HG02852 (cell line): ENCODE measurements around the gene DCC.
A peak's percentile ranks its signal among the peaks of the same experiment; 100 is the strongest.

Experiments used
- ATAC-seq: cut with Tn5 transposase; IDR thresholded peaks from one replicate; pipeline ENCODE4 v1.9.1; 2021; ENCODE audit warnings: mild to moderate bottlenecking, moderate library complexity; ENCODE audit not compliant: unreplicated experiment

DCC gene

DNA sequence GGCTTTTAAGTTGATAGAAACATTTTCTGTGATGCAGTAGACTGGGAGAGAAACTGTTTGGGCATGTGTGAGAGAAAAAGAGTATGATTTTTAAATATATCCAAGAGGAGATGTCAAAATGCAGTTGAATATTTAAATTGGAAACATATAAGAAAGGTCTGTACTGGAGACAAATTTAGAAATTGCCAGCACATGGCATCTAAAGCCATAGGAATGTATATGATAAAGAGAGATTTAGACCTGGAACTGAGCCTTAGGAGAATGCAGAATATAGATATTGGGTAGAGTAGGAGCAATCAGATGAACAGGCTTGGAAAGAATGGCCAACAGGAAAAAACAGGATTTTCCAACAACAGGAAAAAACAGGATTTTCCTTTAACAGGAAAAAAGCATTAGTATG is 1203.7 kb downstream of the DCC start:
- no peak for ATAC-seq

DNA sequence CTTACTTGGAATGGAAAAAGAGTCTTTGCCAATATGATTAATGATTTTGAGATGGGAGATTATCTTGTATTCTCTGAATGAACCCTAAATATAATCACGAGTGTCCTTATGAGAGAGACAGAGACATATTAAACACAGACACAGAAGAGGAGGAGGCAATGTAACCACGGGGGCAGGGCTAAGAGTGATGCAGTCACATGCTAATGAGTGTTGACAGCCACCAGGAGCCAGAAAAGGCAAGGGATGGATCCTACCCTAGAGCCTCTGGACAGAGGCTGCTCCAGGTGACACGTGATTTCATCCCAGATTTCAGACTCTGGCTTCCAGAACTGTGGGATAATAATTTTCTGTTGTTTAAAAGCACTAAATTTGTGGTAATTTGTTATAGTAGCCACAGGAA is 1204.9 kb downstream of the DCC start:
- ATAC-seq: no peak

DNA sequence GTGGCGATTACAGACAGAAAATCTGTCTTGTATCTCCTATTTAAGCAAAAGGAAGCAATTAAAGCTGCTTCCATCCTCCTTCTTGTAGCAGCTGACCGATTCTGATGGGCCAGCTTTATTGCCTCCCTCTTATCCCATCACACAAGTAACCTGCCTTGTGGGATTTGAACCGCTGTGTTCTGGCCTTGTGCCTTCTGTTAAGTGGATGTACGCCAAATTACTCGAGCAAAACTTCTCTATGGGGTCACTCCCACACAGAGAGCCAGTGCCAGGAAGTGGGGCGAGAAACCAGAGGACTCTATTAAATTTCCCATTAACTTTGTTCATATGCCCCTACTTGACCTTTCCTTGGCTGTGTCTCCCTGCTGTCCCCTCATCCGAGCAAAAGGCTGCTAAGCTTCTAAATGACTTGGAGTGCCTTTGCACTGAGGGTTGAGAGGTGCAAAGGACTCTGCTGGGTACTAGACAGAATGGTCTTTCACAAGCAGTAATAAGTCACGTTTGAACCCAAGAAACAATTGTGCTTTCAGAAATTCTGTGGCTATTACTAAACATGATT is 1212.0 kb downstream of the DCC start:
- no peak for ATAC-seq

DNA sequence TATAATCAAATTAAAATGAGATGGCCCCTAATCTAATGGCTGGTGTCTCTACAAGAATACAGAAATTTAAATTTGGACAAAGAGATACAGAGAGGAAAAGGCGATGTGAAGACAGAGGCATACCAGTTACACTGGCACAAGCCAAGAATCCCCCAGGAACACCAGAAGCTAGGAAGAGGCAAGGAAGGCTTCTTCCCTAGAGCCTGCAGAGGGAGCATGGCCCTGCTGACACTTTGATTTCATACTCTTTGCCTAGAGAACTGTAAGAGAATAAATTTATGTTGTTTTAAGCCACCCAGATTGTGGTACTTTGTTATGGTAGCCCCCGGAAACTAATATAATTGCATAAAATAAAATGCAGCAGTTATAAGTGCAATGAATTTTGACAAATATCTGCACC is 1213.0 kb downstream of the DCC start:
- no peak for ATAC-seq

DNA sequence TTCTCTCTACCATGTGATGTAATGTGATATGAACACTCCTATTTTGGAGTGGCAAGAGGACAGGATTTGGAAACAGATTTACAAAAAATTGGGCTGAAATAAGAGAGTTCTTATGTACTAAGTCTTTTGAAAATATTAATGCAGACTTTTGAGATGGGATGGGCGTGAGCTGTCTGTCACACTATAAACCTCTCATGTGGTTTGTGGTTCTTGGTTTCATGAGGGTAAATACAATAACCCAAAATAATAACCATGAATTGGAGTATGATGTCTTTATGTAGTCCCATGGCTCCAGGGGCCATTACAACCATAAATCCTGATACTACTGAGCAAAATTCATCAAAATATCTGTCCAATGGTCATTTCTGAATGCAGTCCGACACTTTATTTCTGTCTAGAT is 1216.5 kb downstream of the DCC start:
- no peak for ATAC-seq

DNA sequence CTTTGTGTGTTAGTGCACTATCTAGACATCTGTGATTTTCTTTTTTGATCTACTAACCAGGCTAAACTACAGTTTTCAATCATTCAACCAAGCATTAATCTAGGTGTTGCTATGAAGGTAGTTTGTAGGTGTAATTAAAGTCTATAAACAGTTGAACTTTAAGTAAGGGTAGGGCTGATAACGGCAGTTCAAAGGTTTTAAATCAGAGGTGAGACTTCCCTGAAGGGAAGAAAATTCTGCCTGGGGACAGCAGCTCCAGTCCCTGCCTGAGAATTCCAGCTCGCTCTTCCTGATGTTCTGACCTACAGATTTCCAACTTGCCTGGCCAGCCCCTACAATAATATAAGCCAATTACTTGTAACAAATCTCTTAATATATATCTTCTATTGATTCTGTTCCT is 1220.5 kb downstream of the DCC start:
- ATAC-seq: no peak

DNA sequence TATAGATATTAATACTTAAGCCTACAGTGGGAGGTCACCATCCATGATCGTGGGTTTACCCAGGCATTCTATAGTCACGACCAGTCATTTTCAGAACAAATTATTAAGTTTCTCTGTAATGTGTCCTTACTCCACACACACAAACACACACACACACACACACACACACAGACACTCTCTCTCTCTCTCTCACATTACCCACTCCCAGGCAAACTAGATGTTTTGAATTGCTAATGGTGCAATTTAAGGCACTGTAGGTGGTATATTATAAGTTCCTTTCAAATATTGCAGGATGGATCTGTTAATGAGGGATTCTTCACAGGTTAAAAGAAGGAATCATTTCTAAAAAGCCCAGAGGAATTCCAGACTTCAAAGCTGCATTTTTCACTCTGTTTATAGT is 1226.6 kb downstream of the DCC start:
- no peak for ATAC-seq

DNA sequence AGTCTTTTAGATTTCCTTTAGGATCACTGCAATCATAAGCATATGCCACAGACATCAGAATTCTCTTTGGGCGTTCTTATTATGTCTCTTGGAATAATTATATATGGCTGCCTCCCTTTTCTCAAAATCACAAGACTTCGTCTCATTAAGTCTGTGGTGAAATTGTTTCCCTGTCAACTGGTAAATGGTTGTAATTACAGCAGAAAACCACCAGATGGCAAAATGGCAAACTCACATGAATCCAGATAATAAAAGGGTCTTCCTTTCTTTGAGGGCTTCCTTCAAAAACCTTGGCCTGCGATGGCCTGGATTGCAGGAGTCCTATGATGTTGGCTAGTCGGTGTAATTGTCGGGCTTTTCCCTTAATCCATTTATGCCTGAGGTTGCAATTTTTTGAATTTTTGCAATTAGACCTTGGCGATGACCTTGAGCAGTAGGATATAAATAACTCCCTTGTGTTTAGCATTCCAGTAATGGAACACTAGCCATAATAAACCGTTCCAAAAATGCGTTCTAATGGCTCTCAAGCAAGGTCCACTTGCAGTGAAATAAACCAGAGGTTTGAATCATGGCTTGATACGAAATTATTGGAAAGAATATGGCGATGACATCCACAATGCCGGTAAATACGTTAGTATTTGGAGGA is 1228.1 kb downstream of the DCC start:
- peak; percentile 70 for ATAC-seq
